ENCODE results near the gene PAQR9.
A peak's percentile ranks its signal among the peaks of the same experiment; 100 is the strongest.

PAQR9 gene

DNA sequence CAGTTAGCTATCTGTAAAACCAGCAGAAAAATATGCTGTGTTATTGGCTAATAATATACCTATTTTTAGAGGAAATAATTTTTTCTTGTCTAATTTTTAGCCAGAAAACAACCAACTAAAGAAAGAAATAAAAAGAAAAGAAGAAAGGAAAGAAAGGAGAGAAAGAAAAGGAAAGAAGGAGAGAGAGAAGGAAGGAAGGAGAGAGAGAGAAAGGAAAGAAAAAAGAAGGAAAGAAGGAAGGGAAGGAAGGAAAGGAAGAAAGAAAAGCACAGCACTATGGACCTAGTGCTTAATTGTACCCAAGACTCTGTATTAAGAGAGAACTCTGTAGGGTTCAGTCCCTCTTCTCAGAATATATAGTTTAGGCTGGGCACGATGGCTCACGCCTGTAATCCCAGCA, 3.3 kb upstream of the PAQR9 start:
- H3K79me2 ChIP-seq (ENCODE audit: control insufficient read depth, insufficient read depth, low read length, unreplicated experiment) = no peaks in the 10 kb centered on the region
- no peak overlapping the region for H3K4me3 ChIP-seq (ENCODE audit: low read depth, low read length)
- H3K27me3 ChIP-seq (ENCODE audit: insufficient read depth, low read length) = peaks cover 27% of the 10 kb centered on the region
- no peaks in the 10 kb centered on the region for H3K4me1 ChIP-seq (ENCODE audit: control insufficient read depth, insufficient read depth, low read length, unreplicated experiment)
- H2AFZ ChIP-seq (ENCODE audit: low read length, unreplicated experiment) = no peak overlapping the region
- no peak overlapping the region for H3K27ac ChIP-seq (ENCODE audit: low read depth, low read length)
- H3K36me3 ChIP-seq (ENCODE audit: insufficient read depth, low read length) = no peaks in the 10 kb centered on the region

DNA sequence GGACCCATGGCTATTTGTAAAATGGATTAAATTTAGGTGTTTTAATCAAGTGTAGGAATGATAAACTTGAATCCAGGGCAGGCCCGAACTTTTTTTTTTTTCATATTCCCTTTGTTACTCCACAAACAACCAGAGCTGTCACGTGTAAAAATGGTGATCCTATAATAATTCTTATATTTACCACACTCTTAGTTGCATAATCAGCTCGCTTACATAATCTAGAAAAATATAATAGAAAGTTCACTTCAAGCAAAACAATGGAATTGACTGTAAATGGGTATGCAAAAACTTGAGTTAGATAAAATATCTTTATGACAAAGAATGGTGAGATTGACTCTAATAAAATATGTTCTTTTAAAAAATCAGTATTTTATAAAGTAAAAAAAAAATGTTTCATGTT, 2.1 kb upstream of the PAQR9 start:
- Histone ChIP-seq H3K27ac (ENCODE audit: low read depth, low read length) (no peak overlapping the region), H3K27me3 (ENCODE audit: insufficient read depth, low read length) (peaks cover 38% of the 10 kb centered on the region)

DNA sequence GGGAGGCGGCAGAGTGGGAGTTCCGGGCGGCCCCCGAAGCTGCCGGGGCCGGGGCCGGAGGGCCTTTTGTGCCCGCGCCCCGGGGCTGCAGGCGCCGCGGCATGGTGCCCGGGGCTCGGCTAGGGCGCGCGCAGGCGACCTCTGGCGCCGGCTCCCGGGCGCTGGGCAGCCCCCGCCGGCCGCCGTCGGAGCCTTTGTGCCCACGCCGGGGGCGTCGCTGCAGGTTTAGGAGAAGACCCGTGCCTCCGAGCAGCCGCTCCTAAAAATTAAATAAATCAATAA, 299 bp downstream of the PAQR9 start:
- H3K27me3 ChIP-seq (ENCODE audit: insufficient read depth, low read length) = peaks cover 47% of the 10 kb centered on the region
- peaks cover 6% of the 10 kb centered on the region for H3K4me1 ChIP-seq (ENCODE audit: control insufficient read depth, insufficient read depth, low read length, unreplicated experiment)
- peak overlapping the region; percentile 74 for H2AFZ ChIP-seq (ENCODE audit: low read length, unreplicated experiment)
- H3K27ac ChIP-seq (ENCODE audit: low read depth, low read length) = no peak overlapping the region
- peak overlapping the region; percentile 85 for H3K4me3 ChIP-seq (ENCODE audit: low read depth, low read length)
- H3K36me3 ChIP-seq (ENCODE audit: insufficient read depth, low read length) = no peaks in the 10 kb centered on the region
- H3K79me2 ChIP-seq (ENCODE audit: control insufficient read depth, insufficient read depth, low read length, unreplicated experiment) = no peaks in the 10 kb centered on the region

More for the DNA sequence above, 2.1 kb upstream of the PAQR9 start:
- Histone ChIP-seq H3K4me3 (ENCODE audit: low read depth, low read length) (no peak overlapping the region), H3K36me3 (ENCODE audit: insufficient read depth, low read length) (no peaks in the 10 kb centered on the region), H2AFZ (ENCODE audit: low read length, unreplicated experiment) (no peak overlapping the region), H3K4me1 (ENCODE audit: control insufficient read depth, insufficient read depth, low read length, unreplicated experiment) (no peaks in the 10 kb centered on the region), H3K79me2 (ENCODE audit: control insufficient read depth, insufficient read depth, low read length, unreplicated experiment) (no peaks in the 10 kb centered on the region)

DNA sequence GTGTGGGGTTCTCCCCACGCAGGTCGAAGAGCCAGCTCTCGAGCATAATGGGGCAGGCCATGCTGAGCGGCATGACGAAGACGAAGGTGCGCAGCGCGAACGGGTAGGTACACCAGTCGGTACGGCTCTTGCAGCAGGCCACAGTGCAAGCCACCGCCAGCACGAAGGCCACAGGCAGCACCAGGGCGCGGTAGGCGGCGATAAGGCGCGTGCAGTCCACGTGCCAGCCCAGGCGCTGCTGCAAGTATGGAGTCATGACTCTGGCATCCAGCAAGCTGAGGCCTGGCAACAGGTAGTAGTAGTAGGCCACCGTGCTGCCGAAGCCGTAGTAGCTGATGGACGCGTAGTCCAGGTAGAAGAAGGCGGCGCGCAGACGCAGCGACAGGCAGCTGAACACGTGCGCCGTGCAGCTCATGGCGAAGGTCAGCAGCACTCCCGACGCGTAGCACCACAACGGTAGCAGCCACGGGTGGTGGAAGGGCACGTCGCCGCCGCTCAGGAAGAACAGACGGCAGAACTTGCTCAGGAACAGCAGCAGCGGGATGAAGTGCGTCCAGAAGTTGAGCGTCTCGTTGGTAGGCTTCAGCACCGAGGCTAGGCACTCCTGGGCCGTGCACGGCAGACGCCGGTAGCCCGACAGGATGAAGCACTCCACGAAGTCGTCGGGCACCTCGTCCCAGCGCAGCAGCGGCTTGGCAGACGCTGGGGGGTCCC, 797 bp downstream of the PAQR9 start:
- Histone ChIP-seq H3K27me3 (ENCODE audit: insufficient read depth, low read length) (peaks cover 47% of the 10 kb centered on the region), H3K79me2 (ENCODE audit: control insufficient read depth, insufficient read depth, low read length, unreplicated experiment) (no peaks in the 10 kb centered on the region), H2AFZ (ENCODE audit: low read length, unreplicated experiment) (peak overlapping the region; percentile 74), H3K27ac (ENCODE audit: low read depth, low read length) (no peak overlapping the region), H3K36me3 (ENCODE audit: insufficient read depth, low read length) (no peaks in the 10 kb centered on the region), H3K4me1 (ENCODE audit: control insufficient read depth, insufficient read depth, low read length, unreplicated experiment) (peaks cover 8% of the 10 kb centered on the region), H3K4me3 (ENCODE audit: low read depth, low read length) (peak overlapping the region; percentile 85)

DNA sequence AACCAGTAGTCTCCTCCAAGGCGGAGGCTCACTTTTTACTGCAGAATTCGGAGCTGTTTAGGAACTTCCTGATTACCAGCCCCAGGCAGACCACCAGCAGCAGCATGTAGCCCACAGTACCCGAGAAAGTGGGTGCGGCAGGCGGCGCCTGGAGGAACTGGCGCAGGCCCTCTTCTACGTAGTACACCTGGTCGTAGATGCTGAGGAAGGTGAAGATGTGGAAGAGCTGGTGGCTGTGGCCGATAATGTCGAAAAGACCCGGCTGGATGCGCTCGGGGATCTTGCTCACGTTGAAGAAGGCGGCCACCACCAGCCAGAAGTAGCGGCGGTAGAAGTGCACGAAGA, 1.3 kb downstream of the PAQR9 start:
- Histone ChIP-seq H3K36me3 (ENCODE audit: insufficient read depth, low read length) (no peaks in the 10 kb centered on the region), H3K4me1 (ENCODE audit: control insufficient read depth, insufficient read depth, low read length, unreplicated experiment) (peaks cover 8% of the 10 kb centered on the region)

DNA sequence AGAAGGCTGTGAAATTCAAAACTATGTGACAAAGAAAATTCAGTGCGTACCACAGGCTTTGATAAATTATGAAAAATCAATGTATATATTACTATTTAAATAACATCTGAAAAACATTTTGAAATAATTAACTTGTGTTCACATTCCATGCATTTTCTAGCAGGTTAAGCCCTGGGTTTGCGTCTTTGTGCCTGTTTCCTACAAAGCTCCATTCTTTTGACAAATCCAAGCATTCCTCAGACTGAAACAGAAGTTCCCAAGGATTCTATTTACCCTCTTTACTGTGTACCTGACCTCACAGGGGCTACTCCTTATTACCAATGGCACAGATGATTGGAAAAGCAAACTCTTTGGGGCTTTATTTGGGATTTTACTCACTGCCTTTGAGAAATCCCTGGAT, 1.9 kb downstream of the PAQR9 start:
- Histone ChIP-seq H3K27me3 (ENCODE audit: insufficient read depth, low read length) (peaks cover 47% of the 10 kb centered on the region), H3K27ac (ENCODE audit: low read depth, low read length) (no peak overlapping the region), H2AFZ (ENCODE audit: low read length, unreplicated experiment) (no peak overlapping the region), H3K4me1 (ENCODE audit: control insufficient read depth, insufficient read depth, low read length, unreplicated experiment) (peaks cover 8% of the 10 kb centered on the region), H3K79me2 (ENCODE audit: control insufficient read depth, insufficient read depth, low read length, unreplicated experiment) (no peaks in the 10 kb centered on the region), H3K36me3 (ENCODE audit: insufficient read depth, low read length) (no peaks in the 10 kb centered on the region), H3K4me3 (ENCODE audit: low read depth, low read length) (no peak overlapping the region)

More for the DNA sequence above, 1.3 kb downstream of the PAQR9 start:
- H3K79me2 ChIP-seq (ENCODE audit: control insufficient read depth, insufficient read depth, low read length, unreplicated experiment) = no peaks in the 10 kb centered on the region
- H2AFZ ChIP-seq (ENCODE audit: low read length, unreplicated experiment) = no peak overlapping the region
- H3K27me3 ChIP-seq (ENCODE audit: insufficient read depth, low read length) = peaks cover 47% of the 10 kb centered on the region
- H3K4me3 ChIP-seq (ENCODE audit: low read depth, low read length) = no peak overlapping the region
- H3K27ac ChIP-seq (ENCODE audit: low read depth, low read length) = no peak overlapping the region

DNA sequence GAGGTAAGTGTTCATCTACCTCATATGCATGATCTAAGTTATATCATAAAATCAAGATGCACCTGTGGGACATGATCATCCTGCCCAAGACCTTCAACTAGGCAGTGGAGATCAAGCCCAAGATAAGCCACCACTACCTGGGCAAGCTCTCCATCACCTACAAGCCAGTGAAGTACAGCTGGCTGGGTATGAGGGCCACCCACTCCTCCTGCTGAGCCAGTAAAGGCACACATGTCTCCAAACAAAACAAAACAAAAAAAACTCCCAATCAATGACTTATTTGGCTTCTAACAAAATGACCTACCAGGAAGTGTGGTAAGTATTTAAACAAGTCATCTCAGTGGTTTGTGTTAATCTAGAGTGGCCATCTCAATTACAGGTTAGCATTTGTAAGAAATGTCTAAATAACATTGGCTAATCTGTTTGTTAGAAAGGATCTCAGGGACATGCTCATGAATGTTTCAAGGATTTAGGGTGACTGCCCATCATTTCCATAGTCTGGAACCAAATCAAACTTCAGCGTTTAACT, 3.1 kb downstream of the PAQR9 start:
- Histone ChIP-seq H3K79me2 (ENCODE audit: control insufficient read depth, insufficient read depth, low read length, unreplicated experiment) (no peaks in the 10 kb centered on the region), H3K27ac (ENCODE audit: low read depth, low read length) (no peak overlapping the region), H2AFZ (ENCODE audit: low read length, unreplicated experiment) (no peak overlapping the region), H3K4me1 (ENCODE audit: control insufficient read depth, insufficient read depth, low read length, unreplicated experiment) (peaks cover 8% of the 10 kb centered on the region), H3K36me3 (ENCODE audit: insufficient read depth, low read length) (no peaks in the 10 kb centered on the region), H3K4me3 (ENCODE audit: low read depth, low read length) (no peak overlapping the region), H3K27me3 (ENCODE audit: insufficient read depth, low read length) (peaks cover 47% of the 10 kb centered on the region)

DNA sequence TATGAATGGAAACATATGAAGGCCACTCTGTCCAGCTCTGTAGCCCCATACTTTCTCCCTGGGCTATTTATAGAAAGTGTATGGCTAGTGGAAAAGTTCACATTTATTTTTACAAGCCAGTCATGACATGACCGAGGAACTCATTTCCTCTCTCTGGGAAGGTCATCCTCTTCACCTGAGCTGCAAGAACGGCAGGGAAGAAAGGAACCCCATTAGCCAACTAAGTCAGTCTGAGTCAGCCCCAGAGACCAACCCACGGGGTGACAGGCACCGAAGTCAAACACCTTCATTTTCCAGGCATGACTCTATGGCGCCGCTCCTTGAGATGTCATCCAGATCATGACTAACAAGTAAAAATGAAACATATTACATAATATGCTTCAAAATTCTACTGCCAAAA, 4.8 kb downstream of the PAQR9 start:
- peak overlapping the region; percentile 29; the same call in 1 of the 2 replicates for H3K4me3 ChIP-seq (ENCODE audit: low read depth, low read length)
- H3K27me3 ChIP-seq (ENCODE audit: insufficient read depth, low read length) = peaks cover 33% of the 10 kb centered on the region
- no peaks in the 10 kb centered on the region for H3K79me2 ChIP-seq (ENCODE audit: control insufficient read depth, insufficient read depth, low read length, unreplicated experiment)
- H2AFZ ChIP-seq (ENCODE audit: low read length, unreplicated experiment) = no peak overlapping the region
- H3K27ac ChIP-seq (ENCODE audit: low read depth, low read length) = no peak overlapping the region
- peaks cover 8% of the 10 kb centered on the region for H3K4me1 ChIP-seq (ENCODE audit: control insufficient read depth, insufficient read depth, low read length, unreplicated experiment)
- H3K36me3 ChIP-seq (ENCODE audit: insufficient read depth, low read length) = no peaks in the 10 kb centered on the region

DNA sequence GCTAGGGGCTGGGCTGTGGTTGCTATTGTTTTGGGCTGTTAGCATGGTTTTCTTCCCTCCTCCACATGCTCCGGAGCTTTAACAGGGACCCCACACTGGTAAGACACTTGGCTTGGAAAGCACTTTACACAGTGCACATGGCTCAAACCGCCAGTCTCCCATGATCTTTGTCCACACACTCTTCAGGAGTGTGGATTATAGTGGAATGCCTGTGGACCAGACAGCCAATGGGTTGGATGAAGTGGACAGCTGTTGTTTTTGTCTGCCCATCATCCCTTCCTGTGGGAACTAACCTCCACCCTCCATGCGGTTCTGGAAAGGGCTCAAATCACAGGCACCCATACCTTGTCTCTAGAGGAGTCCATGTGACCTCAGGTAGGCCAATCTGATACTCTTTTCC, 10.0 kb downstream of the PAQR9 start:
- peaks cover 4% of the 10 kb centered on the region for H3K4me1 ChIP-seq (ENCODE audit: control insufficient read depth, insufficient read depth, low read length, unreplicated experiment)
- no peak overlapping the region for H2AFZ ChIP-seq (ENCODE audit: low read length, unreplicated experiment)
- H3K27ac ChIP-seq (ENCODE audit: low read depth, low read length) = no peak overlapping the region
- no peaks in the 10 kb centered on the region for H3K36me3 ChIP-seq (ENCODE audit: insufficient read depth, low read length)
- no peaks in the 10 kb centered on the region for H3K27me3 ChIP-seq (ENCODE audit: insufficient read depth, low read length)
- H3K4me3 ChIP-seq (ENCODE audit: low read depth, low read length) = no peak overlapping the region
- H3K79me2 ChIP-seq (ENCODE audit: control insufficient read depth, insufficient read depth, low read length, unreplicated experiment) = no peaks in the 10 kb centered on the region

DNA sequence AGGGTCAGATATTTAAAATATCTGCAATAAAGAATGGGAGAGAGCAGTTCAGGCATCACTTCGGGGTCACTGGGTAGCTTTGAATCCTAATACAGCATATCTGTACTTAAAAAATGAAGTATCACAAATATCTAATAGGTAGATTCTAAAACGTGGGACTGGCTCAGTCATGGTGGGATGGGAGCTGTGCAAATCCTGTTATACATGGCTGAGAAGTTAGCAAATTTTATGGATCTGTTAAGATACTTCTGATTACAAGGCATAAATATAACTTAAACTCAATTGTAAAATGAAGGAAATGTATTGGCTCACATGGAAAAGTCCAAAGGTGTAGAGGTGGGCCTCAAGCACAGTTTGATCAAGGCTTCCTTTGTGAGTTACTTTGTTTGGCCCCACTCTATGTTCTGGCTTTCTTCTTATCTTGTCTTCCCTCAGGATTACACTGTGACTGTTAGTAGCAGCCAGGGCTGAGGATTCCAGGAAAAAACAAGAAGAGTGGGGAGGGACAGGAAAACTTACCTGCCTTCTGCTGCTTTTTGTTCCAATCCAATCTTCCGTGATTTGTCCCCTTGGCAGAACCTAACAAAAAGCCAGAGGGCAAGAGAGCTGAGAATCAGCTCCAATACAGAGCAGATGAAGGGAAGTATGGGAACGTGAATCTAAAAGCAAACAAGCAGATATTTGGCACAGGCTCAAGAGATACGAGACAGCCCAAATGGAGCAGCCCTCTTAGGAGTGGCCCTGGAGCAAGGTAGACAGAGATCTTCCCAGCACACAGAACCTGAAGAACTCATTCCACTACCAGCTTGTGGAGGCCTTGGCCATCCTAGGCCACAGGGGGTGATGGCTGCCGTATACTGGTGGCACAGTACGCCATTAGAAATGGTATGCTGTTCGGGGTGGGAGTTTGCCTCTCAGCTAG, 10.9 kb downstream of the PAQR9 start:
- H3K4me3 ChIP-seq (ENCODE audit: low read depth, low read length) = no peak overlapping the region

DNA sequence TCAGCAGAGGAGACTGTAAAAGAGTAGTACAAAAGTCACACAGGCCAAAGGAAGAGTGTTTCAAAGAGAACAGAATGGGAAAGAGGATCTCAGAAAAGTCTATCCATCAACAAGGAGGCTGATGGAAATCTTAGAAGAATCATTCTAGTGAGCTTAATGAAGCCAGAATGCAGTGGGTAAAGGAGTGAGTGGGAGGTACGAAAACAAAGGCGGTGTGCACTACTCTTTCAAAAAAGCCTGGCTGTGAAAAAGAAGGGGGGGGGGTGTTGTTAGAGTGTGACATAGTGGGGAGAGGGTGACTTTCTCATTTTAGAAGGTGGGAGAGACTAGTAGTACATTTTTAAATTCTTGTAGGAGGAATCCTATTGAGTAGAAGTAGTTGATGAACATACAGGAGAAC, 11.7 kb downstream of the PAQR9 start:
- no peaks in the 10 kb centered on the region for H3K4me1 ChIP-seq (ENCODE audit: control insufficient read depth, insufficient read depth, low read length, unreplicated experiment)
- H3K27ac ChIP-seq (ENCODE audit: low read depth, low read length) = no peak overlapping the region
- no peaks in the 10 kb centered on the region for H3K27me3 ChIP-seq (ENCODE audit: insufficient read depth, low read length)
- H3K79me2 ChIP-seq (ENCODE audit: control insufficient read depth, insufficient read depth, low read length, unreplicated experiment) = no peaks in the 10 kb centered on the region
- no peak overlapping the region for H2AFZ ChIP-seq (ENCODE audit: low read length, unreplicated experiment)
- H3K4me3 ChIP-seq (ENCODE audit: low read depth, low read length) = no peak overlapping the region
- H3K36me3 ChIP-seq (ENCODE audit: insufficient read depth, low read length) = no peaks in the 10 kb centered on the region

More for the DNA sequence above, 10.9 kb downstream of the PAQR9 start:
- Histone ChIP-seq H3K27ac (ENCODE audit: low read depth, low read length) (no peak overlapping the region), H3K27me3 (ENCODE audit: insufficient read depth, low read length) (no peaks in the 10 kb centered on the region), H3K4me1 (ENCODE audit: control insufficient read depth, insufficient read depth, low read length, unreplicated experiment) (no peaks in the 10 kb centered on the region), H3K79me2 (ENCODE audit: control insufficient read depth, insufficient read depth, low read length, unreplicated experiment) (no peaks in the 10 kb centered on the region), H2AFZ (ENCODE audit: low read length, unreplicated experiment) (no peak overlapping the region), H3K36me3 (ENCODE audit: insufficient read depth, low read length) (no peaks in the 10 kb centered on the region)
